Stomach (tissue), 9 donors: ENCODE data around the gene ANGPTL2. TPM values are rescaled to one million over a fixed set of nuclear protein-coding genes. Genes with fewer than 3 reads are reported as not detected.

Experiments
- DNase-seq, 2 donors: peaks; one replicate each; pipeline versions ENCODE4 v3.0.0 to v3.0.0-alpha.2; 2013 to 2019
- H3K27ac ChIP-seq, 5 donors: fragments of 200-600 bp in 4 of 5; sonication (generic) in 4 of 5; one replicate each; pipeline ENCODE4 v1.5.1; 2013 to 2019; ENCODE audit warnings: mild to moderate bottlenecking in 1 of 5, moderate library complexity in 1 of 5
- H3K27me3 ChIP-seq, 3 donors: fragments of 200-600 bp; sonication (generic); one replicate each; pipeline ENCODE4 v1.5.1; 2017 to 2019; ENCODE audit warnings: mixed run types in 1 of 3
- H3K36me3 ChIP-seq, 4 donors: fragments of 200-600 bp; sonication (generic); 1 replicate in 3 of 4; 2 replicates in 1 of 4; pipeline ENCODE4 v1.5.1; 2016 to 2019
- H3K4me1 ChIP-seq, 4 donors: fragments of 200-600 bp; sonication (generic); one replicate each; pipeline ENCODE4 v1.5.1; 2016 to 2019
- H3K4me3 ChIP-seq, 4 donors: fragments of 200-600 bp; sonication (generic) in 3 of 4; one replicate each; pipeline ENCODE4 v1.5.1; 2016 to 2019; ENCODE audit warnings: mild to moderate bottlenecking in 1 of 4
- H3K9me3 ChIP-seq, 4 donors: fragments of 200-600 bp; sonication (generic); one replicate each; pipeline ENCODE4 v1.5.1; 2016 to 2019
- EP300 ChIP-seq: sonication (generic); formaldehyde crosslinking; IDR thresholded peaks from one replicate; pipeline ENCODE4 v1.6.1; 2017; ENCODE audit warnings: antibody characterized with exemption
- POLR2A ChIP-seq, 4 donors: fragments of 450-650 bp; IDR thresholded peaks; one replicate each; pipeline ENCODE4 v1.6.1; 2016; ENCODE audit warnings: antibody characterized with exemption in 4 of 4, control low read depth in 2 of 4, mild to moderate bottlenecking in 1 of 4, moderate library complexity in 1 of 4
- POLR2AphosphoS5 ChIP-seq, 3 donors: sonication (generic); formaldehyde crosslinking; IDR thresholded peaks; one replicate each; pipeline ENCODE4 v1.6.1; 2016; ENCODE audit warnings: antibody characterized with exemption in 3 of 3
- WGBS, 5 donors: extraction: QIAGEN DNeasy Blood & Tissue Kit in 3 of 5; methylation state at CpG; one replicate each; pipeline versions ENCODE4 v1.1.5 to v1.1.7; 2013 to 2018; 5-methylcytosine and 5-hydroxymethylcytosine counted together
- intact Hi-C: fragments of 100-400 bp; cut with DNase I; formaldehyde crosslinking; loops from one replicate; pipeline ENCODE4 v1.15.1; 2023; ENCODE audit warnings: low total_unique reads
- polyA plus RNA-seq, 3 donors: library from polyadenylated mRNA; stranded (reverse); fragments of 200-250 nt; gene quantifications; one replicate each; pipeline ENCODE4 v1.2.3, GENCODE V29; 2013
- total RNA-seq, 5 donors: library from RNA; depleted of rRNA; stranded (reverse); fragments of >200 nt; gene quantifications; one replicate each; pipeline versions ENCODE4 v1.1.0 to v1.2.3, GENCODE V29; 2014 to 2016
- TF ChIP-seq, protein P1 (sequence below), 7 experiments: fragments of 450-650 bp in 4 of 7; fragments of 200-600 bp in 3 of 7; sonication (generic) in 3 of 7; IDR thresholded peaks; one replicate each; pipeline ENCODE4 v1.5.1; 2016 to 2019; ENCODE audit warnings: antibody characterized with exemption in 7 of 7, control low read depth in 2 of 7, mild to moderate bottlenecking in 1 of 7
- donor health status: healthy with polysubstance abuse.
- donor health status: Bipolar disorder and iron deficiency.
- donor health status: healthy.

Gene ANGPTL2
- total and polyA plus RNA-seq, 8 donors = 5.7 to 26.3 (median 10.2) TPM

GRCh38 chr9:127074561-127075548, 47.6 kb downstream of the ANGPTL2 start:
- peaks cover 0 to 8% (median 4%) of the 10 kb centered on the region in 4 donors for H3K36me3 ChIP-seq
- H3K9me3 ChIP-seq = peaks cover 0 to 10% (median 2%) of the 10 kb centered on the region in 4 donors
- no peak overlapping the region for H3K4me3 ChIP-seq
- 62 to 78% (median 72%) methylated on average over 4 of the region's 4 CpGs for WGBS, 5 donors
- peaks cover 9 to 36% (median 26%) of the 10 kb centered on the region in 4 donors for H3K4me1 ChIP-seq
- intact Hi-C loops = no loop called here
- no peak for TF ChIP-seq POLR2AphosphoS5 (IDR thresholded peaks at IDR 0.05)
- TF ChIP-seq, protein P1, sequence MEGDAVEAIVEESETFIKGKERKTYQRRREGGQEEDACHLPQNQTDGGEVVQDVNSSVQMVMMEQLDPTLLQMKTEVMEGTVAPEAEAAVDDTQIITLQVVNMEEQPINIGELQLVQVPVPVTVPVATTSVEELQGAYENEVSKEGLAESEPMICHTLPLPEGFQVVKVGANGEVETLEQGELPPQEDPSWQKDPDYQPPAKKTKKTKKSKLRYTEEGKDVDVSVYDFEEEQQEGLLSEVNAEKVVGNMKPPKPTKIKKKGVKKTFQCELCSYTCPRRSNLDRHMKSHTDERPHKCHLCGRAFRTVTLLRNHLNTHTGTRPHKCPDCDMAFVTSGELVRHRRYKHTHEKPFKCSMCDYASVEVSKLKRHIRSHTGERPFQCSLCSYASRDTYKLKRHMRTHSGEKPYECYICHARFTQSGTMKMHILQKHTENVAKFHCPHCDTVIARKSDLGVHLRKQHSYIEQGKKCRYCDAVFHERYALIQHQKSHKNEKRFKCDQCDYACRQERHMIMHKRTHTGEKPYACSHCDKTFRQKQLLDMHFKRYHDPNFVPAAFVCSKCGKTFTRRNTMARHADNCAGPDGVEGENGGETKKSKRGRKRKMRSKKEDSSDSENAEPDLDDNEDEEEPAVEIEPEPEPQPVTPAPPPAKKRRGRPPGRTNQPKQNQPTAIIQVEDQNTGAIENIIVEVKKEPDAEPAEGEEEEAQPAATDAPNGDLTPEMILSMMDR (IDR thresholded peaks at IDR 0.05) = no peak
- TF ChIP-seq POLR2A (IDR thresholded peaks at IDR 0.05) = no peak
- TF ChIP-seq EP300 = no peak
- H3K27me3 ChIP-seq = no peaks in the 10 kb centered on the region
- DNase-seq = no peak
- no peak overlapping the region for H3K27ac ChIP-seq

- intact Hi-C loops = no loop called here
- peak; percentile 35 to 65 for DNase-seq
- H3K27ac ChIP-seq = peak overlapping the region in 3 of 5 donors; percentile 26 to 49 (median 33)
- peaks cover 0 to 16% (median 7%) of the 10 kb centered on the region in 4 donors for H3K36me3 ChIP-seq
- WGBS, 5 donors = 49 to 66% (median 59%) methylated on average over 4 to 5 of the region's 5 CpGs
- H3K27me3 ChIP-seq = no peaks in the 10 kb centered on the region
- TF ChIP-seq, protein P1 (IDR thresholded peaks at IDR 0.05) = no peak
- TF ChIP-seq POLR2AphosphoS5 (IDR thresholded peaks at IDR 0.05) = peak in 2 of 3 donors; percentile 23 to 41
- no peak for TF ChIP-seq POLR2A (IDR thresholded peaks at IDR 0.05)
- no peak for TF ChIP-seq EP300
- H3K9me3 ChIP-seq = peaks cover 0 to 10% (median 2%) of the 10 kb centered on the region in 4 donors
- peaks cover 10 to 37% (median 13%) of the 10 kb centered on the region in 4 donors for H3K4me1 ChIP-seq
- no peak overlapping the region for H3K4me3 ChIP-seq
These were observed 54.7 kb downstream of the ANGPTL2 start for GRCh38 chr9:127067603-127068220.

GRCh38 chr9:127066851-127067136, 55.6 kb downstream of the ANGPTL2 start:
- intact Hi-C loops = no loop called here
- DNase-seq = no peak
- no peak for TF ChIP-seq POLR2A (IDR thresholded peaks at IDR 0.05)
- TF ChIP-seq POLR2AphosphoS5 (IDR thresholded peaks at IDR 0.05) = peak in 2 of 3 donors; percentile 18 to 49
- Histone ChIP-seq H3K36me3 (peaks cover 0 to 16% (median 7%) of the 10 kb centered on the region in 4 donors), H3K27me3 (no peaks in the 10 kb centered on the region), H3K27ac (peak overlapping the region in 1 of 5 donors; percentile 33), H3K4me3 (no peak overlapping the region), H3K4me1 (peaks cover 10 to 40% (median 13%) of the 10 kb centered on the region in 4 donors), H3K9me3 (peaks cover 0 to 5% (median under 1%) of the 10 kb centered on the region in 4 donors)
- WGBS, 5 donors = 29 to 61% (median 53%) methylated on average over 2 of the region's 2 CpGs

GRCh38 chr9:127066060-127066850, 56.2 kb downstream of the ANGPTL2 start:
- peak overlapping the region in 2 of 5 donors; percentile 30 to 34 for H3K27ac ChIP-seq
- H3K4me1 ChIP-seq = peaks cover 10 to 40% (median 13%) of the 10 kb centered on the region in 4 donors
- no peaks in the 10 kb centered on the region for H3K27me3 ChIP-seq
- no peak for DNase-seq
- 85 to 89% (median 86%) methylated on average over 9 of the region's 9 CpGs for WGBS, 5 donors
- H3K4me3 ChIP-seq = no peak overlapping the region
- H3K36me3 ChIP-seq = peaks cover 0 to 16% (median 8%) of the 10 kb centered on the region in 4 donors
- H3K9me3 ChIP-seq = no peaks in the 10 kb centered on the region
- intact Hi-C loops = no loop called here
- TF ChIP-seq EP300 (no peak), POLR2A (IDR thresholded peaks at IDR 0.05) (no peak), POLR2AphosphoS5 (IDR thresholded peaks at IDR 0.05) (no peak)
- TF ChIP-seq, protein P1 (IDR thresholded peaks at IDR 0.05) = no peak
